Neuron (in vitro differentiated cells): ENCODE measurements around the gene PDPN.

Experiments used
- H2AFZ ChIP-seq: one replicate; pipeline ENCODE4 v1.6.1; 2013; ENCODE audit warnings: low read depth, mild to moderate bottlenecking, inconsistent platforms, low read length, moderate library complexity
- H3K27me3 ChIP-seq: one replicate; pipeline ENCODE4 v1.6.1; 2013; ENCODE audit warnings: low read length; ENCODE audit not compliant: insufficient read depth
- H3K36me3 ChIP-seq: one replicate; pipeline ENCODE4 v1.6.1; 2013; ENCODE audit warnings: low read length; ENCODE audit not compliant: insufficient read depth
- H3K4me1 ChIP-seq: one replicate; pipeline ENCODE4 v1.6.1; 2013; ENCODE audit warnings: low read length; ENCODE audit not compliant: insufficient read depth
- H3K4me3 ChIP-seq: 2 replicates; pipeline ENCODE4 v1.5.1; 2013; ENCODE audit warnings: mild to moderate bottlenecking, low read length, moderate library complexity
- H3K9me3 ChIP-seq: one replicate; pipeline ENCODE4 v1.6.1; 2013; ENCODE audit warnings: low read length

The PDPN gene

GRCh38 chr1:13583966-13584791 is 547 bp downstream of the PDPN start:
- peaks cover 37% of the 10 kb centered on the region for H3K4me1 ChIP-seq
- peak overlapping the region; percentile 14 for H2AFZ ChIP-seq
- no peaks in the 10 kb centered on the region for H3K27me3 ChIP-seq
- peaks cover 6% of the 10 kb centered on the region for H3K36me3 ChIP-seq
- H3K4me3 ChIP-seq: peak overlapping the region; percentile 82
- no peaks in the 10 kb centered on the region for H3K9me3 ChIP-seq

GRCh38 chr1:13584876-13585611 is 1.4 kb downstream of the PDPN start:
- H3K4me1 ChIP-seq: peaks cover 37% of the 10 kb centered on the region
- peak overlapping the region; percentile 82 for H3K4me3 ChIP-seq
- peaks cover 13% of the 10 kb centered on the region for H3K36me3 ChIP-seq
- H3K27me3 ChIP-seq: no peaks in the 10 kb centered on the region
- no peaks in the 10 kb centered on the region for H3K9me3 ChIP-seq
- peak overlapping the region; percentile 14 for H2AFZ ChIP-seq

GRCh38 chr1:13585612-13585991 is 2.0 kb downstream of the PDPN start:
- Histone ChIP-seq H3K4me1 (peaks cover 37% of the 10 kb centered on the region), H3K27me3 (no peaks in the 10 kb centered on the region), H3K4me3 (peak overlapping the region; percentile 82), H2AFZ (no peak overlapping the region), H3K9me3 (no peaks in the 10 kb centered on the region), H3K36me3 (peaks cover 17% of the 10 kb centered on the region)

GRCh38 chr1:13586001-13586400 is 2.4 kb downstream of the PDPN start:
- H3K27me3 ChIP-seq: no peaks in the 10 kb centered on the region
- H3K9me3 ChIP-seq: no peaks in the 10 kb centered on the region
- H2AFZ ChIP-seq: no peak overlapping the region
- peaks cover 19% of the 10 kb centered on the region for H3K36me3 ChIP-seq
- H3K4me1 ChIP-seq: peaks cover 37% of the 10 kb centered on the region
- peak overlapping the region; percentile 82 for H3K4me3 ChIP-seq

- Histone ChIP-seq H3K36me3 (peaks cover 30% of the 10 kb centered on the region), H3K27me3 (no peaks in the 10 kb centered on the region), H3K4me1 (peaks cover 36% of the 10 kb centered on the region), H3K9me3 (no peaks in the 10 kb centered on the region), H2AFZ (no peak overlapping the region), H3K4me3 (no peak overlapping the region)
Observed at GRCh38 chr1:13587256-13588030, 3.8 kb downstream of the PDPN start.

GRCh38 chr1:13588946-13589796 is 5.5 kb downstream of the PDPN start:
- Histone ChIP-seq H3K4me1 (peaks cover 46% of the 10 kb centered on the region), H3K36me3 (peaks cover 30% of the 10 kb centered on the region), H3K27me3 (no peaks in the 10 kb centered on the region), H3K4me3 (no peak overlapping the region), H3K9me3 (no peaks in the 10 kb centered on the region), H2AFZ (no peak overlapping the region)

- H3K9me3 ChIP-seq: no peaks in the 10 kb centered on the region
- no peak overlapping the region for H3K4me3 ChIP-seq
- peaks cover 31% of the 10 kb centered on the region for H3K36me3 ChIP-seq
- no peak overlapping the region for H2AFZ ChIP-seq
- H3K4me1 ChIP-seq: peaks cover 46% of the 10 kb centered on the region
- H3K27me3 ChIP-seq: no peaks in the 10 kb centered on the region
Observed at GRCh38 chr1:13590486-13590885, 6.9 kb downstream of the PDPN start.

- Histone ChIP-seq H3K27me3 (no peaks in the 10 kb centered on the region), H3K4me3 (no peak overlapping the region), H3K9me3 (peaks cover 2% of the 10 kb centered on the region), H2AFZ (no peak overlapping the region), H3K36me3 (peaks cover 44% of the 10 kb centered on the region), H3K4me1 (peaks cover 20% of the 10 kb centered on the region)
Observed at GRCh38 chr1:13593511-13594131, 10.0 kb downstream of the PDPN start.

- H3K36me3 ChIP-seq: peaks cover 39% of the 10 kb centered on the region
- peaks cover 2% of the 10 kb centered on the region for H3K9me3 ChIP-seq
- no peak overlapping the region for H3K4me3 ChIP-seq
- H3K27me3 ChIP-seq: no peaks in the 10 kb centered on the region
- H2AFZ ChIP-seq: no peak overlapping the region
- peaks cover 20% of the 10 kb centered on the region for H3K4me1 ChIP-seq
Observed at GRCh38 chr1:13595411-13595810, 11.8 kb downstream of the PDPN start.

GRCh38 chr1:13597166-13597565 is 13.5 kb downstream of the PDPN start:
- no peak overlapping the region for H3K4me3 ChIP-seq
- no peaks in the 10 kb centered on the region for H3K27me3 ChIP-seq
- peaks cover 20% of the 10 kb centered on the region for H3K4me1 ChIP-seq
- peaks cover 36% of the 10 kb centered on the region for H3K36me3 ChIP-seq
- H3K9me3 ChIP-seq: peaks cover 2% of the 10 kb centered on the region
- no peak overlapping the region for H2AFZ ChIP-seq

- peaks cover 32% of the 10 kb centered on the region for H3K36me3 ChIP-seq
- H3K27me3 ChIP-seq: no peaks in the 10 kb centered on the region
- H3K4me1 ChIP-seq: peaks cover 15% of the 10 kb centered on the region
- H3K4me3 ChIP-seq: no peak overlapping the region
- H3K9me3 ChIP-seq: peaks cover 2% of the 10 kb centered on the region
- H2AFZ ChIP-seq: no peak overlapping the region
Observed at GRCh38 chr1:13600762-13601453, 17.3 kb downstream of the PDPN start.
